ENCODE data around the gene ZNF324.
A peak's percentile ranks its signal among the peaks of the same experiment; 100 is the strongest.

The ZNF324 gene

DNA sequence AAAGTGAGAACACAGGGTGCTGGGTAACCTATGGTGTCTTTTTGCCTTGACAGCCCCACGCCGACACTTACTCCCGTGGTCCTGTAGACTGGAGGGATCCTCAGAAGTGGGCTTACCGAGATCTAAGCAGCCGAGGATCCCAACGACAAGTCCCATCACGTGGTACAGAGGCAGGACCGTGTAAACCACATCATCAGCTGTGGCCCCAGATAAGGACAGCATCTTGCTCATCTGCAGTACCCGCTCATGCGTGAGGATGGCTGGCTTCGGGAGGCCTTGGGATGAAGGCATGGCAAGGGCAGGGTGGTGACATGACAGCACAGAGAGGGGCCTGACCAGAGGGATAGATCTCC lies 42.8 kb downstream of the ZNF324 start:
- no peak for DNase-seq (ENCODE audit: low read depth)
- H3K4me3 ChIP-seq (ENCODE audit: low read depth, low read length) = no peak overlapping the region
- TF ChIP-seq, protein P1, sequence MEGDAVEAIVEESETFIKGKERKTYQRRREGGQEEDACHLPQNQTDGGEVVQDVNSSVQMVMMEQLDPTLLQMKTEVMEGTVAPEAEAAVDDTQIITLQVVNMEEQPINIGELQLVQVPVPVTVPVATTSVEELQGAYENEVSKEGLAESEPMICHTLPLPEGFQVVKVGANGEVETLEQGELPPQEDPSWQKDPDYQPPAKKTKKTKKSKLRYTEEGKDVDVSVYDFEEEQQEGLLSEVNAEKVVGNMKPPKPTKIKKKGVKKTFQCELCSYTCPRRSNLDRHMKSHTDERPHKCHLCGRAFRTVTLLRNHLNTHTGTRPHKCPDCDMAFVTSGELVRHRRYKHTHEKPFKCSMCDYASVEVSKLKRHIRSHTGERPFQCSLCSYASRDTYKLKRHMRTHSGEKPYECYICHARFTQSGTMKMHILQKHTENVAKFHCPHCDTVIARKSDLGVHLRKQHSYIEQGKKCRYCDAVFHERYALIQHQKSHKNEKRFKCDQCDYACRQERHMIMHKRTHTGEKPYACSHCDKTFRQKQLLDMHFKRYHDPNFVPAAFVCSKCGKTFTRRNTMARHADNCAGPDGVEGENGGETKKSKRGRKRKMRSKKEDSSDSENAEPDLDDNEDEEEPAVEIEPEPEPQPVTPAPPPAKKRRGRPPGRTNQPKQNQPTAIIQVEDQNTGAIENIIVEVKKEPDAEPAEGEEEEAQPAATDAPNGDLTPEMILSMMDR (IDR thresholded peaks at IDR 0.05; ENCODE audit: control insufficient read depth, extremely low read depth, insufficient read depth) = no peak

DNA sequence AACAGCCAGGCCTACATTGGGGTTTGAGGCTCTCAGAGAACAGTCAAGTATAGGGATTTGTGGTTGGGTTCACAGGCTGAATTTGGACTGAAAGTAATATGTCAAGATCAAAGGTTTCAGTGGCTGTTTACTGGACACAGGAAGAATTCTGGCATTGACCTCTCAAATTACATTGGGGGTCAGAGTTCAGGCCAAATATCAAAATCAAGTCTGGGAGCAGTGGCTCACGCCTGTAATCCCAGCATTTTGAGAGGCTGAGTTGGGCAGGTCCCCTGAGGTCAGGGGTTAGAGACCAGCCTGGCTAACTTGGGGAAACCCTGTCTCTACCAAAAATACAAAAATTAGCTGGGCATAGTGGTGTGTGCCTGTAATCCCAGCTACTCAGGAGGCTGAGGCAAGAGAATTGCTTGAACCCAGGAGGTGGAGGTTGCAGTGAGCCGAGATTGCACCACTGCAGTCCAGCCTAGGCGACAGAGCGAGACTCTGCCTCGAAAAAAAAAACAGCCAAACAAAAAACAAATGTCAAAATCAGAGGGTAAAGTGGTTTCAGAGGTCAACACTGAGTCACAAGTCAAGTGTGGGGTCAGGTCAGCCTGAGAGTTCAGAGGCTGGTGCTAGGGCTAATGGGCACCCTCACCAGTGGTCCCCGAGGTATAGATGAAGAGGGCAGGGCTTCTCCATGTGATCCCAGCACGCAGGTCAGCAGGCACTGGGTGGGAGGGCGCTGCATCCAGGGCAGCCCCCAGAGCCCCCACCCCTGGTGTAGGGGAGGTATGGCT lies 43.4 kb downstream of the ZNF324 start:
- TF ChIP-seq, protein P1 (IDR thresholded peaks at IDR 0.05; ENCODE audit: control insufficient read depth, extremely low read depth, insufficient read depth) = no peak
- H3K4me3 ChIP-seq (ENCODE audit: low read depth, low read length) = no peak overlapping the region
- no peak for DNase-seq (ENCODE audit: low read depth)

DNA sequence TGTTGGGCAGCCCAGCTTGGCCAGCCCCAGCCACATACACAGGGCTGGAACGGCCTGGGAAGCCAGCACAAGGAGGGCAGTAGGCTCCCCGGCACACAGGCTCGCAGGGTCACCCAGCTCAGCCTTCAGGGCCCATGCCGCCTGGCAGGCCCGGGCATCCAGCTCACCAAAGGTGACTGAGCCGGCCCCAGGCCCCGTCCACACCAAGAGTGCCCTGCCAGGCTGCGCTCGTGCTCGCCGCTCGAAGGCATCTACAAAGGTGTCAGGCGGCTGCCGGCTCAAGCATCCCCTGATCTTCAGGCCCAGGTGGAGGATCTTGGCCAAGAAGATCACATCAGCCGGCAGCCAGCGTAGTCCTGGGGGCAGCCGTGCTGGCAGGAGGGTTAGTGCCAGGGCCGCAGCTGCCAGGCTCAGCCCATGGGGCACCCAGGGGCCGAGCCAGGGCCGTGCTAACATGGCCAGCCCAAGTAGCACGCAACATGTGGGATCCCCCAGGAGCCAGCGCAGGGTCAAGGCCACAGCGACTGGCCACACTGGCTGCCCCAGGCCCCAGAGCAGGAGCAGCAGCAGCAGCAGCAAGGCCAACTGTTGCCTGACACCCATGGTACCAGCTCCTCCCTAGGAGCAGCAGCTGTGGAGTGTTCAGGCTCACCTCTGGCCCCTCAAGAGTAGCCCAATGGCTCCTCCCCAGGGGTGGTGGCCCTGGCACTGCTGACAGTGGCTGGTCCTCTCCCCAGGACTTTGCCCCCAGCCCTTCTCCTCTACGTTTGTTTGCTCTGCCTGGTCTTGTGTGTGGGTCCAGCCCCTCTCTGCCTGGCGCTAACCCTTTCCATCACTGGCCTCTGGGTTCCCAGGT lies 44.7 kb downstream of the ZNF324 start, which contains the start of gene SLC27A5:
Gene SLC27A5, minus strand, starts transcription at position 640 of the 856 bp plus-strand sequence. Its CDS starts 37 bp downstream, at position 603.
- TF ChIP-seq, protein P1 (IDR thresholded peaks at IDR 0.05; ENCODE audit: control insufficient read depth, extremely low read depth, insufficient read depth) = no peak
- no peak for DNase-seq (ENCODE audit: low read depth)
- H3K4me3 ChIP-seq (ENCODE audit: low read depth, low read length) = no peak within 1 kb of the TSS

DNA sequence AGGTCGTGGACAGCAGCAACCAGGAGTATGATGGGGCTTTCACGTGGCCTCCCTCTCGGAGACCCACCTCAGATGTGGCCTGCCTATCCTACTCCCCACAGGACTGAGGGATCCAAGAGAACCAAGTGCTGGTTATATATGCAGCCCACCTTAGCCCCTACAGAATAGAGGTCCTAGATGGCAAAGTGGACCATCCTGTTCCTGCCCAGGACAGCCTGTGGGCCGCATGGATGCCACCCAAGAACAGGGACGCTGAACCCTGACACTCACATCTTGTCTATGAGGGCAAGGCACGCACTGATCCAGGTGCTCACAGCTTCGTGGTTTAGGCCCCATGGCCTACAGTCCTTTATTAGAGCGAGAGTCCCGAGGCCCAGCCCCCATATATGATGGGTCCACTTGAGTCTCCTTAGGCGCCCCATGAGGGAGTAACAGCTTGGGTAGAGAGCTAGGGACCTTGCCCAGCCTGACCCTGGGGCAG lies 46.4 kb downstream of the ZNF324 start:
- no peak for DNase-seq (ENCODE audit: low read depth)
- peak overlapping the region; percentile 87 for H3K4me3 ChIP-seq (ENCODE audit: low read depth, low read length)
- TF ChIP-seq, protein P1 (IDR thresholded peaks at IDR 0.05; ENCODE audit: control insufficient read depth, extremely low read depth, insufficient read depth) = no peak

DNA sequence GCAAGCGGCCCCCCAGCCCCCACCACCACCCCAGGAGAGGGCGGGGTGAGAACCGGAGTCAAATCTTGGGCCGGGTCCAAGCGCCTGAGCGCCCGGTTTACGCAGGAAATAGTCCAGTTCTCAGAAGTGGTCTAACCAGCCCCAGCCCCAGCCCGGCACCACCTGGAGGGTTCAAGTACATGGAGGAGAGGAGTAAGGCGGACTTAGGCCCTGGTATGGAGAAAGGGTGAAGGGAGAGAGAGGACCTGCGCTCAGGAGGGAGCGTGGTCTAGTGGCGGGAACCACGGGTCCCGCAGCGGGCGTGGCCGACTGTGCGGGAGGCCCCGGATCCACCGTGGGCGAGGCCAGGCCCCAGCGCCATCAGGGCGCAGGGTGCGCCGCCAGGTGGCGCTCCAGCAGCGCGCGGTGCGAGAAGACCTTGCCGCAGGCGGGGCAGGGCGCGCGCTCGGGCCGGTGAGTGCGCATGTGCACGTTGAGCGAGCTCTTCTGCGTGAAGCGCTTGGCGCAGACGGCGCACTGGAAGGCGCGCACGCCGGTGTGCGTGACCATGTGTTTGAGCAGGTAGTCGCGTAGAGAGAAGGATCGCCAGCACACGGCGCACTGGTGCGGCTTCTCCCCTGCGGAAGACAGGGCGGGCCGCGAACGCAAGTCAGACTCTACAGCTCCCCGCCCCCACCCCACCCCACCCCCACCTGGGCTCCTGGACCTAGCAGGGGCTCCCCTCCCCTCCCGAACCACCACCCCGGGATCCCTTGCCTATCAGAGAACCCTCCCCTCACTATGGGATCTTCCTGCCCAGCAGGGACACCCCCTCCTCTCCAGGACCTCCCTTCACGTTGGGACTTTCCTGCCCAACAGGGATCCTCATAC lies 47.0 kb downstream of the ZNF324 start:
- peak overlapping the region; percentile 87 for H3K4me3 ChIP-seq (ENCODE audit: low read depth, low read length)
- DNase-seq (ENCODE audit: low read depth) = peak; percentile 93
- TF ChIP-seq, protein P1 (IDR thresholded peaks at IDR 0.05; ENCODE audit: control insufficient read depth, extremely low read depth, insufficient read depth) = peak; percentile 99

DNA sequence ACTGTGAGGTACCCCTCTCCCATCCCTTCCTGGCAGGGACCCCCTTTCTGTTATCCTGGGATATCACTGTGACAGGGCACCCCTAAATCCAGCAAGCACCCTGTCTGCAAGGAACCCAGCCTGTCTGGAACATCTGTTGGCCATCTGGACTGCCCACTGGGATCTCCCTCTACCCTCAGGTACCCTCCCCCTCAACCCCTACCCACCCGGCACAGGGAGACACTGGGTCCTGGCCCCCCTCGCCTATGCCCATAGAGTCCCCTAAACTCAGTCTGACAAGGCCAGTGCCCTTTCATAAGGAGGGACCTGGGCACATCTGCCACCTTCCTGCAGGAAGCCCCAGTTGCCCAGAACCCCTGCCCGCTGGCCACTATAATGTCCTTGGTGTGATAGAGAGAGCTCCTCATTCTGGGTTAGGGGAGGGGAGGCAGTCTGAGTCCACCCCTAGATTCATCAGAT lies 47.7 kb downstream of the ZNF324 start:
- H3K4me3 ChIP-seq (ENCODE audit: low read depth, low read length) = peak overlapping the region; percentile 87

More for the DNA sequence above, 47.7 kb downstream of the ZNF324 start:
- TF ChIP-seq, protein P1 (IDR thresholded peaks at IDR 0.05; ENCODE audit: control insufficient read depth, extremely low read depth, insufficient read depth) = no peak
- DNase-seq (ENCODE audit: low read depth) = no peak

All from LNCaP clone FGC (cell line).